HL-60 (cell line): ENCODE data around the gene SPDYA.

Experiments
- CTCF ChIP-seq: IDR thresholded peaks from one replicate; pipeline ENCODE4 v1.5.1; 2011; ENCODE audit warnings: low read length, control low read depth, inconsistent platforms; ENCODE audit not compliant: insufficient read depth
- GABPA ChIP-seq: IDR thresholded peaks from 2 replicates; pipeline ENCODE4 v1.6.1; 2012; ENCODE audit warnings: low read depth
- POLR2AphosphoS5 ChIP-seq: IDR thresholded peaks from 2 replicates; pipeline ENCODE4 v1.6.1; 2012; ENCODE audit warnings: low read depth
- REST ChIP-seq: IDR thresholded peaks from 2 replicates; pipeline ENCODE4 v1.6.1; 2012; ENCODE audit warnings: low read depth; ENCODE audit not compliant: insufficient replicate concordance
- SPI1 ChIP-seq: IDR thresholded peaks from 2 replicates; pipeline ENCODE4 v1.6.1; 2012; ENCODE audit warnings: low read depth, mild to moderate bottlenecking, borderline replicate concordance

- TF ChIP-seq CTCF (no peak), POLR2AphosphoS5 (no peak), REST (no peak), GABPA (no peak), SPI1 (no peak)
Measured at GRCh38 chr2:28822036-28822435, 11.4 kb downstream of the SPDYA start.
